Keratinocyte (primary cell): Measurements from ENCODE around the gene ERC1.

Experiments
- EZH2 ChIP-seq: IDR thresholded peaks from one replicate; pipeline ENCODE4 v1.6.1; 2012; ENCODE audit warnings: inconsistent platforms, mild to moderate bottlenecking, low read length, moderate library complexity
- TF ChIP-seq, protein P1 (sequence below), 3 experiments: IDR thresholded peaks in 1 of 3; conservative IDR thresholded peaks in 1 of 3; optimal IDR thresholded peaks in 1 of 3; 2 replicates in 2 of 3; 3 replicates in 1 of 3; pipeline versions ENCODE3 to v1.5.1; 2011; ENCODE audit warnings: low read length in 3 of 3, mild to moderate bottlenecking in 3 of 3, moderate library complexity in 2 of 3, control low read depth in 1 of 3, inconsistent platforms in 1 of 3; ENCODE audit not compliant: insufficient read depth in 2 of 3; ENCODE audit errors: extremely low read depth in 1 of 3

DNA sequence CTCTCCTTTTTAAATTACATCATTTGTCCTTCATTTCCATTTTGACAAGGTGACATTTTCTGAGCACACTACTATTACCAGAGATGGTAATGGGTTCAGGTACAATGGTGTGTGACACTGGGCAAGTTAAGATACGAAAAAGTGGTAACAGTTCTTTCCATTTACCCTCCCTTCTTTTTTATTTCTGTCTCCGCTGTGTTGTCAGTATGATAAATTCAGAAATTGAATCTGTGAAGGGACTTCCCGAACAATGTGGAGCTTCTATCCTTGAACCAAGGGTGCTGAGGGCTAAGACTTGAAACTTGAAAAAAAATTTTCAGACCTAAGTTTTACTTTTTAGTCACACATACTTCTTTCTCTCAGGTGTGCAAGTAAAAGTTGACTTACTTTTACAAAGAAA lies 103.7 kb downstream of the ERC1 start:
- TF ChIP-seq, protein P1, sequence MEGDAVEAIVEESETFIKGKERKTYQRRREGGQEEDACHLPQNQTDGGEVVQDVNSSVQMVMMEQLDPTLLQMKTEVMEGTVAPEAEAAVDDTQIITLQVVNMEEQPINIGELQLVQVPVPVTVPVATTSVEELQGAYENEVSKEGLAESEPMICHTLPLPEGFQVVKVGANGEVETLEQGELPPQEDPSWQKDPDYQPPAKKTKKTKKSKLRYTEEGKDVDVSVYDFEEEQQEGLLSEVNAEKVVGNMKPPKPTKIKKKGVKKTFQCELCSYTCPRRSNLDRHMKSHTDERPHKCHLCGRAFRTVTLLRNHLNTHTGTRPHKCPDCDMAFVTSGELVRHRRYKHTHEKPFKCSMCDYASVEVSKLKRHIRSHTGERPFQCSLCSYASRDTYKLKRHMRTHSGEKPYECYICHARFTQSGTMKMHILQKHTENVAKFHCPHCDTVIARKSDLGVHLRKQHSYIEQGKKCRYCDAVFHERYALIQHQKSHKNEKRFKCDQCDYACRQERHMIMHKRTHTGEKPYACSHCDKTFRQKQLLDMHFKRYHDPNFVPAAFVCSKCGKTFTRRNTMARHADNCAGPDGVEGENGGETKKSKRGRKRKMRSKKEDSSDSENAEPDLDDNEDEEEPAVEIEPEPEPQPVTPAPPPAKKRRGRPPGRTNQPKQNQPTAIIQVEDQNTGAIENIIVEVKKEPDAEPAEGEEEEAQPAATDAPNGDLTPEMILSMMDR (optimal IDR thresholded peaks at IDR 0.05 in 1 of 3, IDR thresholded peaks at IDR 0.05 in 1 of 3, conservative IDR thresholded peaks at IDR 0.05 in 1 of 3; ENCODE audit: extremely low read depth in 1 of 3, insufficient read depth in 2 of 3, low read length in 3 of 3), result no peak
- TF ChIP-seq EZH2, result no peak
